ENCODE data around the gene BCLAF1. TPM values are rescaled to one million over a fixed set of nuclear protein-coding genes. Genes with fewer than 3 reads are reported as not detected.

BCLAF1 gene
- total and polyA plus RNA-seq, 7 donors, result 17.6 to 139 (median 78.0) TPM

- H3K4me3 ChIP-seq, result no peak overlapping the region
- H3K27ac ChIP-seq, result no peak overlapping the region
- peaks cover 0 to 13% (median 10%) of the 10 kb centered on the region in 4 donors for H3K4me1 ChIP-seq
- H3K9me3 ChIP-seq, result no peaks in the 10 kb centered on the region
- TF ChIP-seq POLR2AphosphoS5 (IDR thresholded peaks at IDR 0.05) (no peak), POLR2A (IDR thresholded peaks at IDR 0.05) (no peak), EP300 (IDR thresholded peaks at IDR 0.05) (no peak)
- TF ChIP-seq, protein P1, sequence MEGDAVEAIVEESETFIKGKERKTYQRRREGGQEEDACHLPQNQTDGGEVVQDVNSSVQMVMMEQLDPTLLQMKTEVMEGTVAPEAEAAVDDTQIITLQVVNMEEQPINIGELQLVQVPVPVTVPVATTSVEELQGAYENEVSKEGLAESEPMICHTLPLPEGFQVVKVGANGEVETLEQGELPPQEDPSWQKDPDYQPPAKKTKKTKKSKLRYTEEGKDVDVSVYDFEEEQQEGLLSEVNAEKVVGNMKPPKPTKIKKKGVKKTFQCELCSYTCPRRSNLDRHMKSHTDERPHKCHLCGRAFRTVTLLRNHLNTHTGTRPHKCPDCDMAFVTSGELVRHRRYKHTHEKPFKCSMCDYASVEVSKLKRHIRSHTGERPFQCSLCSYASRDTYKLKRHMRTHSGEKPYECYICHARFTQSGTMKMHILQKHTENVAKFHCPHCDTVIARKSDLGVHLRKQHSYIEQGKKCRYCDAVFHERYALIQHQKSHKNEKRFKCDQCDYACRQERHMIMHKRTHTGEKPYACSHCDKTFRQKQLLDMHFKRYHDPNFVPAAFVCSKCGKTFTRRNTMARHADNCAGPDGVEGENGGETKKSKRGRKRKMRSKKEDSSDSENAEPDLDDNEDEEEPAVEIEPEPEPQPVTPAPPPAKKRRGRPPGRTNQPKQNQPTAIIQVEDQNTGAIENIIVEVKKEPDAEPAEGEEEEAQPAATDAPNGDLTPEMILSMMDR (IDR thresholded peaks at IDR 0.05), result no peak
- no peaks in the 10 kb centered on the region for H3K27me3 ChIP-seq
- no peak for DNase-seq
- intact Hi-C loops (cut with DNase I), result no loop called here
- H3K36me3 ChIP-seq, result peaks cover 0 to 35% (median 7%) of the 10 kb centered on the region in 4 donors
Observed at GRCh38 chr6:136254851-136255466, 34.7 kb downstream of the BCLAF1 start.

GRCh38 chr6:136253734-136254133, 35.9 kb downstream of the BCLAF1 start:
- intact Hi-C loops (cut with DNase I), result no loop called here
- TF ChIP-seq POLR2A (IDR thresholded peaks at IDR 0.05) (no peak), EP300 (IDR thresholded peaks at IDR 0.05) (no peak), POLR2AphosphoS5 (IDR thresholded peaks at IDR 0.05) (no peak)
- TF ChIP-seq, protein P1 (IDR thresholded peaks at IDR 0.05), result no peak
- no peak for DNase-seq

DNA sequence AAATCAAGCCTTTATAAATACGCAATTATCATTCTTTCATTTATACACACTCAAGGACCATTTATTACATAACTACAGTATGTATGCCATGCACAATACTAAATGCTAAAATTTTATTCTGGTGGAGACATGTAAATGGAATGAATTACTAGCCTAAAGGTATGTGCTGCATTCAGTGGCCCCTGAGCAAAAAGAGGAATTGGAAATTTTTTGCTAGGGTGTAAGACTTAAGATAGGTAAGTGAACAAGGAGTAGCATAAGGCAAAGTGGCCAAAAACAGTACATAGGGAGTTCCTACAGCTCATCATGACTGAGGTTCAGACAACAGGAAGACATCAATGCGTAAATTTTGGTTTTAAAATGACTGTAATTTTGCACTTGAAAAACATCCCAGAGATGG, 37.2 kb downstream of the BCLAF1 start:
- intact Hi-C loops (cut with DNase I), result no loop called here
- H3K36me3 ChIP-seq, result peaks cover 0 to 10% (median 0%) of the 10 kb centered on the region in 4 donors

More at GRCh38 chr6:136253734-136254133, 35.9 kb downstream of the BCLAF1 start:
- Histone ChIP-seq H3K27ac (no peak overlapping the region), H3K9me3 (no peaks in the 10 kb centered on the region), H3K27me3 (no peaks in the 10 kb centered on the region), H3K4me1 (peaks cover 0 to 21% (median 16%) of the 10 kb centered on the region in 4 donors), H3K4me3 (no peak overlapping the region), H3K36me3 (peaks cover 0 to 23% (median under 1%) of the 10 kb centered on the region in 4 donors)
- 90 to 92% methylated on average over 6 of the region's 6 CpGs for WGBS, 2 donors

GRCh38 chr6:136251394-136251793, 38.3 kb downstream of the BCLAF1 start:
- intact Hi-C loops (cut with DNase I), result loop anchor here (2.0 kb wide), 2 partner anchors 37 to 753 kb away; partner anchors contain the start of gene BCLAF1
- H3K9me3 ChIP-seq, result no peaks in the 10 kb centered on the region
- no peaks in the 10 kb centered on the region for H3K27me3 ChIP-seq
- no peak overlapping the region for H3K27ac ChIP-seq
- peaks cover 0 to 21% (median 16%) of the 10 kb centered on the region in 4 donors for H3K4me1 ChIP-seq
- no peak for DNase-seq
- no peak overlapping the region for H3K4me3 ChIP-seq
- 28 to 48% methylated on average over 4 of the region's 4 CpGs for WGBS, 2 donors
- H3K36me3 ChIP-seq, result no peaks in the 10 kb centered on the region
- TF ChIP-seq POLR2AphosphoS5 (IDR thresholded peaks at IDR 0.05), result no peak
- no peak for TF ChIP-seq EP300 (IDR thresholded peaks at IDR 0.05)
- TF ChIP-seq, protein P1 (IDR thresholded peaks at IDR 0.05), result no peak
- no peak for TF ChIP-seq POLR2A (IDR thresholded peaks at IDR 0.05)

More for the DNA sequence above, 37.2 kb downstream of the BCLAF1 start:
- H3K27ac ChIP-seq, result no peak overlapping the region
- H3K27me3 ChIP-seq, result no peaks in the 10 kb centered on the region
- no peaks in the 10 kb centered on the region for H3K9me3 ChIP-seq
- DNase-seq, result no peak
- no peak overlapping the region for H3K4me3 ChIP-seq
- WGBS, 2 donors, result 54 to 68% methylated on average over 2 of the region's 2 CpGs
- H3K4me1 ChIP-seq, result peaks cover 0 to 21% (median 16%) of the 10 kb centered on the region in 4 donors
- TF ChIP-seq POLR2A (IDR thresholded peaks at IDR 0.05), result no peak
- TF ChIP-seq POLR2AphosphoS5 (IDR thresholded peaks at IDR 0.05), result no peak
- TF ChIP-seq, protein P1 (IDR thresholded peaks at IDR 0.05), result no peak
- no peak for TF ChIP-seq EP300 (IDR thresholded peaks at IDR 0.05)
